H1 (cell line): ENCODE results near the gene OPN5. TPM values are rescaled to one million over a fixed set of nuclear protein-coding genes. Genes with fewer than 3 reads are reported as not detected.

Experiments
- CTCF ChIA-PET: fragments of 300-600 bp; sonication (Branson Sonifier 250); formaldehyde crosslinking; loops from one replicate; lab custom pipeline; 2021; ENCODE audit not compliant: partially characterized antibody; lab: Charles Lee
- POLR2A ChIA-PET: fragments of 300-600 bp; sonication (Branson Sonifier 250); formaldehyde crosslinking; loops from one replicate; lab custom pipeline; 2021; ENCODE audit warnings: inconsistent platforms; ENCODE audit not compliant: partially characterized antibody; lab: Charles Lee
- DNase-seq, 2 experiments: peaks; one replicate each; pipeline versions ENCODE4 v3.0.0 to v3.0.0-alpha.2; 2010 to 2022; ENCODE audit warnings: low spot score in 2 of 2, low read depth in 1 of 2, mixed read lengths in 1 of 2
- FAIRE-seq: peaks from 2 replicates; lab custom pipeline; 2011; peaks lifted over from hg19 to GRCh38; lab: Jason Lieb, UNC
- H2AFZ ChIP-seq: 2 replicates; pipeline ENCODE4 v1.8.1; 2012; ENCODE audit warnings: low read length, inconsistent platforms
- H2AK5ac ChIP-seq: 2 replicates; pipeline ENCODE4 v1.6.1; 2013; ENCODE audit warnings: low read depth, low read length
- H2BK120ac ChIP-seq: replicated peaks from 2 replicates; pipeline ENCODE3; 2013; ENCODE audit warnings: low read depth, low read length, inconsistent platforms
- H2BK12ac ChIP-seq: 2 replicates; pipeline ENCODE4 v1.6.1; 2013; ENCODE audit warnings: low read depth, low read length
- H2BK15ac ChIP-seq: 2 replicates; pipeline ENCODE4 v1.6.1; 2013; ENCODE audit warnings: low read length
- H2BK20ac ChIP-seq: 2 replicates; pipeline ENCODE4 v1.6.1; 2013; ENCODE audit warnings: low read length
- H2BK5ac ChIP-seq: 2 replicates; pipeline ENCODE4 v1.6.1; 2013; ENCODE audit warnings: low read depth, low read length
- H3K14ac ChIP-seq: 2 replicates; pipeline ENCODE4 v1.6.1; 2013; ENCODE audit warnings: inconsistent platforms; ENCODE audit not compliant: insufficient read length
- H3K18ac ChIP-seq: 2 replicates; pipeline ENCODE4 v1.6.1; 2013; ENCODE audit warnings: low read length; ENCODE audit errors: extremely low read depth
- H3K23ac ChIP-seq: 2 replicates; pipeline ENCODE4 v1.6.1; 2013; ENCODE audit warnings: inconsistent platforms; ENCODE audit not compliant: insufficient read length
- H3K23me2 ChIP-seq: 2 replicates; pipeline ENCODE4 v1.6.1; 2013; ENCODE audit warnings: low read depth, low read length
- H3K27ac ChIP-seq: 2 replicates; pipeline ENCODE4 v1.6.1; 2011; ENCODE audit warnings: low read depth, low read length, inconsistent platforms
- H3K27me3 ChIP-seq, 4 experiments: replicated peaks in 1 of 4; 1 replicate in 1 of 4; 2 replicates in 3 of 4; pipeline versions ENCODE4 v1.6.1 to v1.8.1; 2011 to 2013; ENCODE audit warnings: low read length in 3 of 4, mild to moderate bottlenecking in 3 of 4, inconsistent platforms in 2 of 4, mixed read lengths in 2 of 4, moderate library complexity in 1 of 4; ENCODE audit not compliant: control insufficient read depth in 3 of 4, insufficient read depth in 3 of 4; ENCODE audit errors: extremely low read depth in 1 of 4
- H3K36me3 ChIP-seq, 4 experiments: 2 replicates each; pipeline versions ENCODE4 v1.6.1 to v1.8.1; 2011 to 2013; ENCODE audit warnings: mild to moderate bottlenecking in 4 of 4, low read length in 3 of 4, moderate library complexity in 2 of 4, control low read depth in 1 of 4, inconsistent platforms in 1 of 4; ENCODE audit not compliant: insufficient read depth in 4 of 4, control insufficient read depth in 2 of 4
- H3K4ac ChIP-seq: replicated peaks from 2 replicates; pipeline ENCODE3; 2013; ENCODE audit warnings: low read length, low read depth, mixed read lengths, inconsistent platforms; ENCODE audit not compliant: insufficient read length
- H3K4me1 ChIP-seq, 4 experiments: replicated peaks in 1 of 4; 1 replicate in 1 of 4; 2 replicates in 3 of 4; pipeline versions ENCODE4 v1.6.1 to v1.8.1; 2011 to 2013; ENCODE audit warnings: low read length in 3 of 4, inconsistent platforms in 2 of 4, mixed read lengths in 1 of 4; ENCODE audit not compliant: insufficient read depth in 4 of 4, control insufficient read depth in 3 of 4
- H3K4me2 ChIP-seq, 2 experiments: 2 replicates each; pipeline versions ENCODE4 v1.6.1 to v1.8.1; 2011 to 2013; ENCODE audit warnings: low read depth in 2 of 2, low read length in 2 of 2, control low read depth in 1 of 2, inconsistent platforms in 1 of 2, mild to moderate bottlenecking in 1 of 2; ENCODE audit not compliant: insufficient read depth in 1 of 2
- H3K4me3 ChIP-seq, 4 experiments: fragments of 200-600, 300-600 bp in 1 of 4; sonication (generic), shearing (Covaris generic), sonication (Bioruptor Twin) in 1 of 4; 2 replicates each; pipeline versions ENCODE4 v1.5.1 to v1.8.1; 2011 to 2016; ENCODE audit warnings: low read length in 4 of 4, low read depth in 3 of 4, control low read depth in 2 of 4, inconsistent platforms in 2 of 4, mild to moderate bottlenecking in 2 of 4, mixed read lengths in 1 of 4, moderate library complexity in 1 of 4; ENCODE audit not compliant: insufficient read depth in 2 of 4; ENCODE audit errors: extremely low read depth in 1 of 4
- H3K56ac ChIP-seq: replicated peaks from 2 replicates; pipeline ENCODE3; 2013; ENCODE audit warnings: low read depth, mild to moderate bottlenecking, mixed read lengths, low read length, inconsistent platforms; ENCODE audit not compliant: insufficient read length
- H3K79me1 ChIP-seq: 2 replicates; pipeline ENCODE4 v1.6.1; 2013; ENCODE audit warnings: low read depth, low read length, control low read depth
- H3K79me2 ChIP-seq, 2 experiments: 2 replicates each; pipeline versions ENCODE4 v1.6.1 to v1.8.1; 2012 to 2013; ENCODE audit warnings: low read length in 2 of 2, mild to moderate bottlenecking in 2 of 2, inconsistent platforms in 1 of 2; ENCODE audit not compliant: insufficient read depth in 2 of 2, control insufficient read depth in 1 of 2
- H3K9ac ChIP-seq, 4 experiments: replicated peaks in 1 of 4; 1 replicate in 1 of 4; 2 replicates in 3 of 4; pipeline versions ENCODE4 v1.6.1 to v1.8.1; 2011 to 2013; ENCODE audit warnings: low read depth in 3 of 4, low read length in 3 of 4, control low read depth in 2 of 4, mild to moderate bottlenecking in 2 of 4, moderate library complexity in 2 of 4, inconsistent platforms in 1 of 4; ENCODE audit errors: extremely low read depth in 1 of 4
- H3K9me3 ChIP-seq, 2 experiments: 2 replicates each; pipeline versions ENCODE4 v1.6.1 to v1.8.1; 2012 to 2013; ENCODE audit warnings: mild to moderate bottlenecking in 2 of 2, moderate library complexity in 2 of 2, control low read depth in 1 of 2, inconsistent platforms in 1 of 2, low read depth in 1 of 2, low read length in 1 of 2, mixed read lengths in 1 of 2; ENCODE audit not compliant: insufficient read depth in 2 of 2
- H4K20me1 ChIP-seq, 2 experiments: replicated peaks in 1 of 2; 2 replicates each; pipeline versions ENCODE3 to v1.8.1; 2011 to 2013; ENCODE audit warnings: inconsistent platforms in 2 of 2, low read length in 2 of 2, mild to moderate bottlenecking in 1 of 2; ENCODE audit not compliant: insufficient read depth in 2 of 2, control insufficient read depth in 1 of 2
- H4K5ac ChIP-seq: 2 replicates; pipeline ENCODE4 v1.6.1; 2013; ENCODE audit warnings: low read length, low read depth, mixed read lengths, inconsistent platforms; ENCODE audit not compliant: insufficient read length
- H4K8ac ChIP-seq: 2 replicates; pipeline ENCODE4 v1.8.0; 2013; ENCODE audit warnings: mild to moderate bottlenecking, moderate library complexity, low read length, inconsistent platforms; ENCODE audit not compliant: insufficient read depth; ENCODE audit errors: extremely low read depth
- H4K91ac ChIP-seq: replicated peaks from 2 replicates; pipeline ENCODE3; 2013; ENCODE audit warnings: low read length, mixed read lengths, inconsistent platforms; ENCODE audit not compliant: insufficient read length
- BCL11A ChIP-seq, 2 experiments: IDR thresholded peaks; one replicate each; pipeline ENCODE4 v1.6.1; 2011; ENCODE audit warnings: low read depth in 2 of 2, low read length in 2 of 2, mild to moderate bottlenecking in 2 of 2
- CBX5 ChIP-seq: fragments of 300-800, 300-1000 bp; sonication (generic); IDR thresholded peaks from 2 replicates; pipeline ENCODE4 v1.7.1; 2016; ENCODE audit warnings: antibody characterized with exemption, low read length, low read depth
- CHD1 ChIP-seq: IDR thresholded peaks from 2 replicates; pipeline ENCODE4 v1.6.1; 2012; ENCODE audit warnings: low read depth, low read length, improper control_type of control experiment
- CTBP2 ChIP-seq: IDR thresholded peaks from 2 replicates; pipeline ENCODE4 v1.7.0; 2011; ENCODE audit warnings: borderline replicate concordance, mild to moderate bottlenecking, moderate library complexity, mixed read lengths, low read length; ENCODE audit not compliant: insufficient read depth, insufficient read length
- GTF2F1 ChIP-seq: IDR thresholded peaks from 2 replicates; pipeline ENCODE4 v1.6.1; 2012; ENCODE audit warnings: low read depth, low read length, improper control_type of control experiment, borderline replicate concordance
- HDAC2 ChIP-seq, 2 experiments: fragments of 300-600 bp in 1 of 2; sonication (generic) in 1 of 2; IDR thresholded peaks; 2 replicates each; pipeline ENCODE4 v1.6.1; 2011 to 2012; ENCODE audit warnings: low read depth in 2 of 2, low read length in 2 of 2, mild to moderate bottlenecking in 2 of 2, moderate library complexity in 2 of 2, borderline replicate concordance in 1 of 2, inconsistent platforms in 1 of 2
- HDAC6 ChIP-seq: IDR thresholded peaks from one replicate; pipeline ENCODE4 v1.7.1; 2012; ENCODE audit warnings: low read depth, mild to moderate bottlenecking, inconsistent platforms, low read length, moderate library complexity
- MAFK ChIP-seq: IDR thresholded peaks from 2 replicates; pipeline ENCODE4 v1.6.1; 2012; ENCODE audit warnings: low read depth, mild to moderate bottlenecking, improper control_type of control experiment, low read length
- NRF1 ChIP-seq: IDR thresholded peaks from 2 replicates; pipeline ENCODE4 v1.6.1; 2011; ENCODE audit warnings: mild to moderate bottlenecking, low read depth, low read length, improper control_type of control experiment
- POLR2A ChIP-seq, 2 experiments: IDR thresholded peaks; 1 replicate in 1 of 2; 2 replicates in 1 of 2; pipeline ENCODE4 v1.6.1; 2011; ENCODE audit warnings: low read depth in 2 of 2, low read length in 2 of 2, mild to moderate bottlenecking in 2 of 2; ENCODE audit errors: control extremely low read depth in 1 of 2
- POLR2AphosphoS5 ChIP-seq: IDR thresholded peaks from 2 replicates; pipeline ENCODE4 v1.6.1; 2011; ENCODE audit warnings: low read depth, low read length
- RBBP5 ChIP-seq: IDR thresholded peaks from 2 replicates; pipeline ENCODE4 v1.7.1; 2012; ENCODE audit warnings: low read depth, mild to moderate bottlenecking, inconsistent platforms, low read length, moderate library complexity, borderline replicate concordance
- RFX5 ChIP-seq: IDR thresholded peaks from 2 replicates; pipeline ENCODE4 v1.6.1; 2011; ENCODE audit warnings: low read depth, low read length, improper control_type of control experiment, borderline replicate concordance
- SIRT6 ChIP-seq: IDR thresholded peaks from one replicate; pipeline ENCODE4 v1.7.1; 2012; ENCODE audit warnings: low read length, inconsistent platforms
- TAF1 ChIP-seq: IDR thresholded peaks from 2 replicates; pipeline ENCODE4 v1.6.1; 2011; ENCODE audit warnings: mild to moderate bottlenecking, low read depth, low read length
- TEAD4 ChIP-seq: IDR thresholded peaks from 2 replicates; pipeline ENCODE4 v1.6.1; 2012; ENCODE audit warnings: low read depth, low read length, inconsistent platforms, mixed read lengths
- WGBS, 2 experiments: shearing (Covaris generic) in 1 of 2; methylation state at CpG; one replicate each; pipeline versions ENCODE4 v1.1.6 to v1.1.7; 2013 to 2015; ENCODE audit warnings: low lambda C conversion rate in 2 of 2, mixed read lengths in 2 of 2, inconsistent platforms in 1 of 2, low coverage in 1 of 2, missing lambda C conversion rate in 1 of 2; ENCODE audit not compliant: insufficient replicate concordance in 2 of 2, insufficient coverage in 1 of 2, insufficient read length in 1 of 2; ENCODE audit errors: extremely low coverage in 1 of 2, missing lambda C conversion rate in 1 of 2; 5-methylcytosine and 5-hydroxymethylcytosine counted together
- polyA plus RNA-seq, 7 experiments: library from polyadenylated mRNA; depleted of rRNA in 3 of 7; stranded (reverse) in 5 of 7; unstranded in 2 of 7; fragments of >200 nt in 5 of 7; fragments of 200-250 nt in 2 of 7; gene quantifications; 1 replicate in 5 of 7; 2 replicates in 1 of 7; 4 replicates in 1 of 7; pipeline versions ENCODE4 v1.2.1 to v1.2.3, GENCODE V29; 2011 to 2013; ENCODE audit warnings: missing spikeins in 2 of 7, mixed read lengths in 2 of 7
- total RNA-seq: library from RNA; stranded (reverse); fragmentation: NEBNext Ultra II Directional; extraction: Animal tissue kit (Norgen Biotek cat#: 25700); gene quantifications from 2 replicates; pipeline ENCODE4 v1.2.1, GENCODE V29; 2021

The OPN5 gene
- total and polyA plus RNA-seq, 2 of the 8 experiments (the other 6 are each of a cell fraction or from before 2014, with no cell fraction given), result not detected

- Histone ChIP-seq H3K9me3 (no peaks in the 10 kb centered on the region), H3K9ac (no peak overlapping the region), H2BK12ac (no peak overlapping the region), H4K20me1 (no peaks in the 10 kb centered on the region), H2BK20ac (no peak overlapping the region), H3K23me2 (no peaks in the 10 kb centered on the region), H3K36me3 (no peaks in the 10 kb centered on the region), H3K4me2 (no peak overlapping the region), H4K91ac (no peak overlapping the region), H3K23ac (no peak overlapping the region), H4K8ac (no peak overlapping the region), H3K4ac (no peak overlapping the region), H3K4me1 (no peaks in the 10 kb centered on the region), H3K4me3 (no peak overlapping the region), H3K79me2 (no peaks in the 10 kb centered on the region), H2BK120ac (no peak overlapping the region), H3K79me1 (no peaks in the 10 kb centered on the region), H2AK5ac (no peak overlapping the region), H2AFZ (no peak overlapping the region), H4K5ac (no peak overlapping the region), H2BK5ac (no peak overlapping the region), H3K27ac (no peak overlapping the region), H3K56ac (no peak overlapping the region), H3K18ac (no peak overlapping the region), H3K14ac (no peak overlapping the region), H2BK15ac (no peak overlapping the region), H3K27me3 (peaks cover 0 to 1% (median 0%) of the 10 kb centered on the region in 4 experiments; a peak in 1 of 7 replicates)
- ChIA-PET POLR2A (no interaction called here), CTCF (interaction anchor here (0.9 kb wide), 1 partner anchor 9 kb away, joined by 4 read pairs; no protein-coding TSS in a partner anchor)
- FAIRE-seq, result no peak
- DNase-seq, result no peak
- WGBS, 2 experiments, result 94% methylated on average over 3 of the region's 3 CpGs; no CpG with 5 or more reads in 1 of the 2 experiments
- no peak for TF ChIP-seq TAF1
- TF ChIP-seq CBX5, result no peak
- TF ChIP-seq RFX5, result no peak
- no peak for TF ChIP-seq SIRT6
- no peak for TF ChIP-seq CTBP2
- no peak for TF ChIP-seq NRF1
- no peak for TF ChIP-seq HDAC6
- no peak for TF ChIP-seq POLR2A (IDR thresholded peaks at IDR 0.05; ENCODE audit: control extremely low read depth in 1 of 2, low read depth in 2 of 2, low read length in 2 of 2)
- no peak for TF ChIP-seq CHD1
- TF ChIP-seq HDAC2 (IDR thresholded peaks at IDR 0.05; ENCODE audit: borderline replicate concordance in 1 of 2, low read depth in 2 of 2, low read length in 2 of 2), result no peak
- TF ChIP-seq GTF2F1, result no peak
- no peak for TF ChIP-seq POLR2AphosphoS5
- no peak for TF ChIP-seq BCL11A (IDR thresholded peaks at IDR 0.05; ENCODE audit: low read depth in 2 of 2, low read length in 2 of 2)
- no peak for TF ChIP-seq TEAD4
- no peak for TF ChIP-seq MAFK
- no peak for TF ChIP-seq RBBP5
Measured at GRCh38 chr6:47766445-47766844, 15.4 kb upstream of the OPN5 start.
